Liver (tissue), 9 donors: ENCODE measurements around the gene STOML1. TPM values are rescaled to one million over a fixed set of nuclear protein-coding genes. Genes with fewer than 3 reads are reported as not detected.

ENCODE experiments used
- DNase-seq: peaks from one replicate; pipeline ENCODE4 v3.0.0-alpha.2; 2017; ENCODE audit warnings: low spot score
- H3K27ac ChIP-seq, 2 donors: one replicate each; pipeline ENCODE4 v1.7.0; 2013; ENCODE audit warnings: inconsistent platforms in 2 of 2, low read length in 2 of 2, control low read depth in 1 of 2, low read depth in 1 of 2, mild to moderate bottlenecking in 1 of 2
- H3K27me3 ChIP-seq, 4 donors: one replicate each; pipeline versions ENCODE4 v1.6.1 to v1.7.0; 2013; ENCODE audit warnings: low read length in 3 of 4, inconsistent platforms in 1 of 4, mild to moderate bottlenecking in 1 of 4, moderate library complexity in 1 of 4; ENCODE audit not compliant: control insufficient read depth in 4 of 4, insufficient read depth in 4 of 4
- H3K36me3 ChIP-seq, 4 donors: one replicate each; pipeline versions ENCODE4 v1.6.1 to v1.7.0; 2013; ENCODE audit warnings: low read length in 3 of 4, mild to moderate bottlenecking in 3 of 4, low read depth in 1 of 4, moderate library complexity in 1 of 4; ENCODE audit not compliant: control insufficient read depth in 4 of 4, insufficient read depth in 3 of 4
- H3K4me1 ChIP-seq, 4 donors: one replicate each; pipeline versions ENCODE4 v1.6.1 to v1.7.0; 2013; ENCODE audit warnings: low read length in 3 of 4, mild to moderate bottlenecking in 3 of 4, moderate library complexity in 1 of 4; ENCODE audit not compliant: control insufficient read depth in 4 of 4, insufficient read depth in 4 of 4
- H3K4me3 ChIP-seq, 3 donors: one replicate each; pipeline versions ENCODE4 v1.6.1 to v1.7.0; 2013; ENCODE audit warnings: low read length in 3 of 3, control low read depth in 1 of 3, low read depth in 1 of 3, mild to moderate bottlenecking in 1 of 3
- H3K9ac ChIP-seq, 2 donors: one replicate each; pipeline ENCODE4 v1.7.0; 2013; ENCODE audit warnings: low read length in 2 of 2, mild to moderate bottlenecking in 2 of 2, moderate library complexity in 2 of 2, control low read depth in 1 of 2, low read depth in 1 of 2
- H3K9me3 ChIP-seq, 4 donors: one replicate each; pipeline versions ENCODE4 v1.6.1 to v1.7.0; 2013; ENCODE audit warnings: low read length in 3 of 4; ENCODE audit not compliant: control insufficient read depth in 4 of 4
- ATF3 ChIP-seq: IDR thresholded peaks from 2 replicates; pipeline ENCODE4 v1.6.1; 2016; ENCODE audit warnings: antibody characterized with exemption
- CTCF ChIP-seq: fragments of 150-350 bp; IDR thresholded peaks from 2 replicates; pipeline ENCODE4 v1.5.1; 2017; ENCODE audit warnings: improper control_type of control experiment, low read depth, low read length; ENCODE audit not compliant: missing input control
- EGR1 ChIP-seq, 2 donors: IDR thresholded peaks; 2 replicates each; pipeline ENCODE4 v1.6.1; 2016 to 2018; ENCODE audit warnings: antibody characterized with exemption in 2 of 2, low read depth in 2 of 2
- FOXA1 ChIP-seq: IDR thresholded peaks from 2 replicates; pipeline ENCODE4 v1.6.1; 2016; ENCODE audit warnings: antibody characterized with exemption
- FOXA2 ChIP-seq: IDR thresholded peaks from 2 replicates; pipeline ENCODE4 v1.6.1; 2016; ENCODE audit warnings: antibody characterized with exemption
- GABPA ChIP-seq, 2 donors: IDR thresholded peaks in 1 of 2; conservative IDR thresholded peaks in 1 of 2; 2 replicates each; pipeline ENCODE4 v1.6.1; 2016; ENCODE audit warnings: antibody characterized with exemption in 2 of 2, mild to moderate bottlenecking in 1 of 2, moderate library complexity in 1 of 2
- HNF4A ChIP-seq, 2 donors: conservative IDR thresholded peaks; 2 replicates each; pipeline ENCODE4 v1.6.1; 2016; ENCODE audit warnings: antibody characterized with exemption in 2 of 2, mild to moderate bottlenecking in 2 of 2
- HNF4G ChIP-seq: IDR thresholded peaks from 2 replicates; pipeline ENCODE4 v1.6.1; 2016; ENCODE audit warnings: antibody characterized with exemption
- JUND ChIP-seq, 2 donors: IDR thresholded peaks; 2 replicates each; pipeline ENCODE4 v1.6.1; 2016; ENCODE audit warnings: antibody characterized with exemption in 2 of 2
- MAX ChIP-seq: IDR thresholded peaks from 2 replicates; pipeline ENCODE4 v1.6.1; 2016; ENCODE audit warnings: antibody characterized with exemption
- NR2F2 ChIP-seq: IDR thresholded peaks from 2 replicates; pipeline ENCODE4 v1.6.1; 2016; ENCODE audit warnings: antibody characterized with exemption
- RAD21 ChIP-seq, 2 donors: IDR thresholded peaks; 2 replicates each; pipeline ENCODE4 v1.6.1; 2016; ENCODE audit warnings: antibody characterized with exemption in 2 of 2, mild to moderate bottlenecking in 2 of 2
- REST ChIP-seq: IDR thresholded peaks from 2 replicates; pipeline ENCODE4 v1.6.1; 2016; ENCODE audit warnings: antibody characterized with exemption, mild to moderate bottlenecking
- RXRA ChIP-seq, 2 donors: IDR thresholded peaks; 2 replicates each; pipeline ENCODE4 v1.6.1; 2017 to 2018; ENCODE audit warnings: antibody characterized with exemption in 2 of 2, mild to moderate bottlenecking in 1 of 2
- SP1 ChIP-seq: IDR thresholded peaks from 2 replicates; pipeline ENCODE4 v1.6.1; 2018; ENCODE audit warnings: antibody characterized with exemption, mild to moderate bottlenecking
- TAF1 ChIP-seq: conservative IDR thresholded peaks from 2 replicates; pipeline ENCODE4 v1.6.1; 2016; ENCODE audit warnings: antibody characterized with exemption, mild to moderate bottlenecking
- YY1 ChIP-seq: IDR thresholded peaks from 2 replicates; pipeline ENCODE4 v1.6.1; 2016; ENCODE audit warnings: antibody characterized with exemption, mild to moderate bottlenecking
- ZBTB33 ChIP-seq: IDR thresholded peaks from 2 replicates; pipeline ENCODE4 v1.6.1; 2016; ENCODE audit warnings: antibody characterized with exemption
- WGBS: extraction: QIAGEN DNeasy Blood & Tissue Kit; methylation state at CpG from one replicate; pipeline ENCODE4 v1.1.7; 2013; 5-methylcytosine and 5-hydroxymethylcytosine counted together
- polyA plus RNA-seq, 2 donors: library from polyadenylated mRNA; stranded (reverse) in 1 of 2; unstranded in 1 of 2; fragments of 200-250 nt in 1 of 2; fragments of >200 nt in 1 of 2; fragmentation: Nextera tagmentation in 1 of 2; extraction: Ambion mirVana in 1 of 2; gene quantifications; one replicate each; pipeline versions ENCODE4 v1.2.1 to v1.2.3, GENCODE V29; 2013 to 2015
- total RNA-seq, 2 donors: library from RNA; depleted of rRNA; stranded (reverse); fragments of >200 nt; gene quantifications; one replicate each; pipeline ENCODE4 v1.2.3, GENCODE V29; 2014
- donor health status: healthy.
- donor health status: healthy.
- donor health status: healthy.
- donor health status: healthy.
- donor health status: healthy.

STOML1 gene
- total and polyA plus RNA-seq, 4 donors = 5.4 to 9.4 (median 6.4) TPM

- TF ChIP-seq GABPA (IDR thresholded peaks at IDR 0.05 in 1 of 2, conservative IDR thresholded peaks at IDR 0.05 in 1 of 2) (no peak), REST (no peak)
Measured at GRCh38 chr15:73937726-73938125, 54.4 kb downstream of the STOML1 start (continued).

DNA sequence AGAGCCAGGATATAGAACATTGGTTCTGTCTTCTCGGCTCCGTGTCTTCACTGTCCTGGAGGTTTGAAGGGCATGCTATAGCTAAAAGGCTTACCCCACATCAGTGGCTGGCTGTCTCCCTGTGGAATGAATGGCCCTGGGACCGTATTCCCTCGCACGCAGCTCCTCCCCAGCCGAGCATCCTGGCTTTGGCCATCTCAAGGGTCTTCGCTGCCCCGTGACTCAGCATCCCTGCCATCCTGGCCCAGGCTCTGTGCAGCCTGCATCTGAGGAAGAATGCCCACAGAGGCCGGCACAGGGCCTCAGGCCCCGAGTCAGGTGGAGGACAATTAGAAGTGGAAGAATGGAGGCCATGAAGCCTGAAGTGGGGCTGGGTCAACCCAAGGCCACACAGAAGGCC, 54.8 kb downstream of the STOML1 start:
- H3K27me3 ChIP-seq = no peaks in the 10 kb centered on the region
- H3K4me3 ChIP-seq = no peak overlapping the region
- TF ChIP-seq MAX = no peak
- no peak for TF ChIP-seq YY1
- TF ChIP-seq FOXA1 = no peak
- no peak for TF ChIP-seq TAF1
- TF ChIP-seq REST = no peak
- TF ChIP-seq CTCF = no peak
- no peak for TF ChIP-seq NR2F2
- TF ChIP-seq RXRA (IDR thresholded peaks at IDR 0.05) = no peak
- TF ChIP-seq RAD21 (IDR thresholded peaks at IDR 0.05) = no peak
- no peak for TF ChIP-seq JUND (IDR thresholded peaks at IDR 0.05)
- TF ChIP-seq ATF3 = no peak
- TF ChIP-seq EGR1 (IDR thresholded peaks at IDR 0.05; ENCODE audit: low read depth in 2 of 2) = no peak
- no peak for TF ChIP-seq FOXA2
- no peak for TF ChIP-seq ZBTB33
- no peak for TF ChIP-seq HNF4A (conservative IDR thresholded peaks at IDR 0.05)
- TF ChIP-seq HNF4G = no peak
- no peak for TF ChIP-seq GABPA (IDR thresholded peaks at IDR 0.05 in 1 of 2, conservative IDR thresholded peaks at IDR 0.05 in 1 of 2)
- TF ChIP-seq SP1 = no peak
- no peak for DNase-seq
- H3K4me1 ChIP-seq = peaks cover 0 to 8% (median 1%) of the 10 kb centered on the region in 4 donors
- H3K27ac ChIP-seq = no peak overlapping the region
- no peaks in the 10 kb centered on the region for H3K36me3 ChIP-seq
- no peak overlapping the region for H3K9ac ChIP-seq
- WGBS = 79% methylated on average over 10 of the region's 10 CpGs
- H3K9me3 ChIP-seq = no peaks in the 10 kb centered on the region
